HG02623 (cell line): ENCODE results near the gene KIF3C.
"Not testable (repeated sequence)": the region's sequence is repeated elsewhere in the genome, so short reads cannot be mapped to it uniquely, and the experiment has no call there.

Experiments used
- ATAC-seq: cut with Tn5 transposase; IDR thresholded peaks from one replicate; pipeline ENCODE4 v1.9.1; 2021; ENCODE audit warnings: moderate library complexity; ENCODE audit not compliant: unreplicated experiment

The KIF3C gene

DNA sequence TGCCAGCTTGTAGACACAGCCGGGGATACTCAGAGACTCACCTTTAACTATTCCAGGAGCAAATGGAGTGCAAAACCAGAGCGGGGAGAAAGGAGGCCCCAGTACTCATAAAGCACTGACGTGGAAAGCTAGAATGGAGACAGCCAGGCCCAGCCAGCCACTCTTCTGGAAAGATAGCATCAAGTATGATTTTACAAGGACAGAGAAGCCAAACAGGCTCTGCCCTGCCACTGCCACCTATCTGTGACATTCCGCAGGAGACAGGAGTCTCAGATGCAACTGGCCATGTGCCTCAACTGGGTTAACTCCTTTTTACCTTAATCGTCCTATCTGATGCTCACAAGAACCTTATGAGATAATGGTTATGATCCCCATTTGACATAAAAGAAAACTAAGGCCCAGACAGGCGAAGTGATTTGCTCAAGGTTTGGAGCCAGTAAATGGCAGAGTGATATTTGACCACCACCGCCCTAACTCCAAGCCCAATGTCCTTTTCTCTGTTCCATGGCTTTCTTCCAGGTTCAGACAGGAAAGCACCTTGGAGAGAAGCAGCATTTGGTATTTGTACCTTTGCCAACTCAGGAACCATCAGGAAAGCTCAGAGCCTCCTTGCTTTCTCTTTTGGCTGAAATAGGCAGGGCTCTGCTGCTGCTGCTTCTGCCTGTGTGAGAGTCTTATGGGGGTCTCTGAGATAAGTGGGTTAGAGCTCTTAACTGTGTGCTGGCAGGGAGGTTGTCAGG lies 15.6 kb downstream of the KIF3C start:
- ATAC-seq: no peak

DNA sequence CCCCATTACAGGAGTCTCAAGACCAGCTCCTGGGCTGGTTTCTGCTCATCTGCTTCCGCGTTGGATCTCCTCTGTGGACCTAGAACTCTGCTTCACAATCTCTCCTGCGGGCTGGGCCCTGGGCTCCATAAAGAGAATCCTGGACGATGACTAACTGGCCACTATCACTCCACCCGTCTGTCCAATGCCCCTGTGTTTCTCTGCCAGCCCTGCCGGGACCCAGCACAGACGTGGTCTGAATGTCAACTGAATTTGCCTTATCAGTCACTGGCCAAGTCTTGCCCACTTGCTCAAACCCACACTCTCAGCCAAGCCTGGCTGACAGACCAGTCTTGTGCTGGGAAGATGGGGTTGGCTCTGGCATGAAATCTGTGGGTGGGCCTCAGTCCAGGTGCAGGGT lies 17.4 kb downstream of the KIF3C start:
- no peak for ATAC-seq

DNA sequence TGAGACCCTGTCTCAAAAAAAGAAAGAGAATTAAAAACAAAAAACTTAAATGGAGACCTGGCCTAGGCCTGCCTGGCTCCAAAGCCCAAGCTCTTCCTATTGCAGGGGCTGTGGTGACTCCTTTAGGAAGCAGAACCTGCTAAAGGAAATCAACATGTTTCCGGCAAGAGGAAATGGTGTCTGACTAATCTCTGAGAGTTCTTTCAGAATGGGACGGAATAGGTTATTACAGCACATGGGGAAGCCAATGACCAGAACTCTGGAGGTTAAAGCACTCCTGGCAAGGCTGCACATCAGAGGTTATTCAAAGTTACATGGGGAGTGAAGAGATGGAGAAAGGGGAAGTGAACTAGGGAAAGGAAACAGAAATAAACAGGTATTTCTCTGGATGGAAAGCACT lies 21.4 kb downstream of the KIF3C start:
- ATAC-seq: no peak

DNA sequence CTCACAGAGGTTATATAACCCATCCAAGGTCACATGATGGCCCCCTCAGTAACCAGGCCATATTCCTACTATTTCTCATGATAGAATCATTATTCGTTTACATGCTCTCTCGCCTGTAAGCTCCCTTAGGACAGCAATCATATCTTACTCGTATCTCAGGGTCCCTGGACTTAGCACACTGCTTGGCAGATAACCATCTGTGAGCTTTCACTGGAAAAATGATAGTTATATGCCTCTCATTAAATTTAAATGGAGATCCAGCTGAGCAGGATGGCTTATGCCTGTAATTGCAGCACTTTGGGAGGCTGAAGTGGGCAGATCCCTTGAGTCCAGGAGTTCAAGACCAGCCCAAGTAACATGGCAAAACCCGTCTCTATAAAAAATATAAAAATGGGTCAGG lies 21.9 kb downstream of the KIF3C start:
- ATAC-seq: no peak

DNA sequence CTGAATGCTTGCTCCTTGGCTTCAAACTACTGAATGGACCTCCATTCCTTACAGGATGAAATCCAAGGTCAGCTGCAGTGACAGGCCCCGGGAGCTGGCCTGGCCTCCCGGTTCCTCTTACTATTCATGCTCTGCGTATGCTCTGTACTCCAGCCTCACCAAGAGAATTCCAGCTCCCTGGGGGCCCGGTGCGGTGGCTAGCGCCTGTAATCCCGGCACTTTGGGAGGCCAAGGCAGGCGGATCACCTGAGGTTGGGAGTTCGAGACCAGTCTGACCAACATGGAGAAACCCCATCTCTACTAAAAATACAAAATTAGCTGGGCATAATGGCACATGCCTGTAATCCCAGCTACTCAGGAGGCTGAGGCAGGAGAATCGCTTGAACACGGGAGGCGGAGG lies 23.7 kb downstream of the KIF3C start:
- not testable (repeated sequence) for ATAC-seq

DNA sequence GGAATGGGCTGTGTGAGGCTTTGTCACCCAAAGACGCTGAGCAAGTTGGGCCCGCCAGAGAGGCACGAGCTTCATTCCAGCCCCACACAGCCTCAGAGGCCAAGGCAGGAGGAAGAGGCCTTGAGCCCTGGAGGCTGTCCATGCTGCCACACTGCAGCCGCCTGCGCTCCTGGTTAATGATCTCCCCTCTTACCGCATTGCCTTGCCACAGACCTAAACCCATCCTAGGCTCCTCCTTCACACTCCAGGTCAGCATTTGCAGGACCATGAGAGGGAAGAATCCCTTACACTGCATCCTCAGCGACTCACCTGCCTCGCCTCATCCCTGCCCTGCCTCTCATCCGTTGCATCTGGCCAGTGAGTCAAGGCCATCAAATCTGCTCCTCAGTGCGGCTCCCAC lies 24.6 kb downstream of the KIF3C start:
- ATAC-seq: no peak

DNA sequence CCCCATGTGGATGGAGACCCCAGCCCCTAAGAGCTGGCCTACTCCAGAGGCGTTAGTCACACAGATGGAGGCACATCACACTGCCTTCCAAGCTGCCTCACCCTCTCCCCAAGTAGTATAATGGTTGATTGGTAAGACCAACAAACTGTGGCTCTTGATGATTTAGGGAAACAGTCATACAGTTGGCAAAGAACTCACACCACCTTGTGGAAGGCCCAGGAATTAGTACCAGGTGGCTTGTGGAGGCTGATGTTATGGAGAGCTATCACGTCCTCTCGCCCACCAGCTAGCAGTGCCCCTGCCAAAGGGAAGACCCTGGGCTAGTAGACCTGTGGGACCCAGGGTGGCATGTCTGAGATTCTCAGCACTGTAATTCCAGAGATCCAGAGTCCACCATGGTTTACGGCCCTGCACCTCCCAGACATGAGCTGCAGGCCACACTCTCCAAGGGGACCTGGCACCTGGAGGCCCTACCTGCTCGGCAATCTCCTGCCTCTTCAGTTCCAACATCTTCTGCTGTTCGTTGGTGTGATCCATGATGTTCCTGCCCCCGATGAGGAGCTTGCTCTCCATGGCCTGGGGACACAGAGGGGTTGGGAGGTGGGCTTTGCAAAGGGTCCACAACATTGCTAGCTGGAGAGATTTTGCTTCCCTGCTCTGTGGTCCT lies 26.3 kb downstream of the KIF3C start:
- ATAC-seq: no peak

DNA sequence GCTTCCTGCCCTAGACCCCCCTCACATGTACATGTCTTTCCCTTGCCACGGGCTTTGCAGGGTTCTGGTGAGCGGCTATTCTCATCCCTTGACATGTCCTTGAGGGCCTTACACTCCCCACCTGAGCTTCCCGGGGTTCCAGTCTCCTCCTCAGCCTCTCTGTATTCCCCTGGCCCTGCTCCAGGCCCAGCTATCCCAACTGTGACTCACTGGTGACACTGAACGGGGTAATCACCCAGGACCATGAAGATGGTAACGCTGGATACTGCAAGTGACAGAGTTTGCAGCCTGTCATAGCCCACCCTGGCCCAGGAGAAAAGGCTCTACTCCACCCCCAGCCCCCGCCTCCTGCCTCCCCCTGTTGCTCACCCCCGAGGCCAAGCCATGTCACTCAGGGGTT lies 27.3 kb downstream of the KIF3C start:
- ATAC-seq: no peak

DNA sequence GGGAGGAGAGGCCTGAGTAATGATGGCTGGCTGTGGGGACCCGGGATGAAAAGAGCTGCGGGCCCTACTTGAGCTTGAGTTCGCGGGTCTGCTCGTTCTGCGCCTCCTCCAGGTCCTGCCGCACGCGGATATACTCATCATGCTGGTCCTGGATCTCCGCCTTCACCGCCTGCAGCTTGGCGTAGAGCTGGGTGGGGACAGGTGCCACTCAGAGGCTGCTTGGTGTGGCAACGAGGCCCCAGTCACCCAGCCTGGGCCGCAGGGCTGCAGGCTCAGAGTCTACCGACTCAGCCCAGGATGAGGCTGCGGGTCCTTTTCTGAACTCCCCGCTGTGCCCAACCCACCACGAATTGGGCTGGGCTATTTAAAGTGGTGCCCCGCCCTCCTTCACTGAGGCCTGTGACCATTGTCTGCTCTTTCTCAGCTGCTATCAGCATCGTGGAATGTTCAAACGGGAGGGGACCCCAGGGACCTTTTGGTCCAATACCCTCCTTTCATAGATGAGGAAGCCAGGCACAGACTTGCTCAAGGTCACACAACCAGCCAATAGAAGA lies 28.0 kb downstream of the KIF3C start:
- ATAC-seq: no peak

DNA sequence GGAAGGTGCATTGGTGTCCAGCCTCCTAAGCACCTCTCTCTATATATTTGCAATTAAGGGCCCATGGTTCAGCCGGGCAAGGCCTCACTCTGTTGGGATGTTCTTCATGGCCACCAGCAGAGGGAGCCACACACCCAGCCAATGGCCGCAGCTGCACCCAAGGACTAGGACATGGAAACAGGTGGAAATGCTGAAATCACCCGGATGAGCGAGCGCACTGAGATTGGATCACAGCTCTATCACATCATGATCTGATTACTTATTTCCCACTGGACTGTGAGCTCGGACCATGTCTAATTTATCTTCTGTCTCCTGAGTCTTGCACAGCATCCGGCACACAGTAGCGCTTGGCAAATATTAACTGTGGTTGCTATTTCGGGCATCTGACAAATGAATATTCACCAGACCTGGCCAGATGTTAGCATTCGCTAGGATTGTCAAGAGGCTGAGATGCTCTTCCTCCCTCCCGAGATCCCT lies 31.2 kb downstream of the KIF3C start:
- ATAC-seq: peak; percentile 48

DNA sequence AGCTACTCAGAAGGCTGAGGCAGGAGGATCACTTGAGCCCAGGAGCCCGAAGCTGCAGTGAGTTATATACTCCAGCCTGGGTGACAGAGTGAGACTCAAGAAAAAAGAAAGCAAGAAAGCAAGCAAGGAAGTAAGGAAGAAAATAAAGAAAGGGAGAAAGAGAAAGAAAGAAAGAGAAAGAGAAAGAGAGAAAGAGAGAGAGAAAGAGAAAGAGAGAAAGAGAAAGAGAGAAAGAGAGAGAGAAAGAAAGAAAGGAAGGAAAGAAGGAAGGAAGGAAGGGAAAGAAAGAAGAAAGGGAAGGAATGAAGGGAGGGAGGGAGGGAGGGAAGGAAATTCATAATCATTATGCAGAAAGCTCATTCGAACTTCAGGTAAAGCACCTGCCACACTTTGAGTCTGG lies 33.9 kb downstream of the KIF3C start:
- no peak for ATAC-seq

DNA sequence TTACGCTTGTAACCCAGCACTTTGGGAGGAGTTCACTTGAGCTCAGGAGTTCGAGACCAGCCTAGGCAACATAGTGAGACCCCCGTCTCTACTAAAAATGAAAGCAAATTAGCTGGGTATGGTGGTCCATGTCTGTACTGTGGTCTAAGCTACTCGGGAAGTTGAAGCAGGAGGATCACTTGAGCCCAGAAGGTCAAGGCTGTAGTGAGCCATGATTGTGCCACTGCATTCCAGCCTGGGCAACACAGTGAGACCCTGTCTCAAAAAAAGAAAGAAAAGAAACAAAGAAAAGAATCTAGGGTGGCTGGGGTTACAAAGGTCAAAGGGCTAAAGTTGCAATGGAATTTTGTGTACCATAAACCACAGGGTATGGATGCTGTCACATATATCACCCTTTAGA lies 41.3 kb downstream of the KIF3C start:
- no peak for ATAC-seq

DNA sequence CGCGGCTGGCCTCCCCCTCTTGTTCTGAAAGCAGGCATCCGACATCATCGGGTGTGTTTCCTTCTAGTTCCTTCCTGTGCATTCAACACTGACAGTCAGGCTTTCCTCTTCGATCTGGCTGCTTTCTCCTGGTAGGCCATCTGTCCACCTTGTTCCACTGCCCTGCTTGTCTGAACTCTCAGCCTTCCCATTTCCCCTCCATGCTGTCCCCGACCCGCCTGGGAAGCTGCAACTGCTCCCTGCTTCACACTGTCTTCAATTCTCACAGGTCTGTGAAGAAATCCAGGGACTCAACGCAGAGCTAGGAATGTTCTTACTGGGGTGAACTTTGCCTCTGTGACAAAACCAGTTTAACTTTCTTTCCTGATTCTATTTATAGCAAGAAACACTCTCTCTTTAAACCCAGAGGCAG lies 43.0 kb downstream of the KIF3C start:
- ATAC-seq: no peak

DNA sequence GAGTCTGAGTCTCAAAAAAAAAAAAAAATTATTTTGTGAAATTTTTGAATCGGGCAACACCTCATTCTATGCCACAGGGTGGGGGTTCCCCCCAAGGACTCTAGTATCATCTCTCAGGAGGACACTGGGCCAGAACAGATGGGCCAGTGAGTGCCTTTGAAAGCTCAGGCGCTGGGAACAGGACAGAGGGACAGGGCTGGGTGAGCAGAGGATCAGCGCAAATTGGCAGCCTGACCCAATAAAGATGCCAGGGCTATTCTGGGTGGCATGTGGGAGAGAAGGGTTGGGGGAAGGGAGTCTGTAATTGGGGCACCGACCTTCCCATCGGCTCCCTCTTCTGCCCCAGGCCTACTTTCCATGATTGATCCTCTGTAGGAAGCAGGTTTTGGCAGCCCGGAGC lies 44.0 kb downstream of the KIF3C start:
- no peak for ATAC-seq

DNA sequence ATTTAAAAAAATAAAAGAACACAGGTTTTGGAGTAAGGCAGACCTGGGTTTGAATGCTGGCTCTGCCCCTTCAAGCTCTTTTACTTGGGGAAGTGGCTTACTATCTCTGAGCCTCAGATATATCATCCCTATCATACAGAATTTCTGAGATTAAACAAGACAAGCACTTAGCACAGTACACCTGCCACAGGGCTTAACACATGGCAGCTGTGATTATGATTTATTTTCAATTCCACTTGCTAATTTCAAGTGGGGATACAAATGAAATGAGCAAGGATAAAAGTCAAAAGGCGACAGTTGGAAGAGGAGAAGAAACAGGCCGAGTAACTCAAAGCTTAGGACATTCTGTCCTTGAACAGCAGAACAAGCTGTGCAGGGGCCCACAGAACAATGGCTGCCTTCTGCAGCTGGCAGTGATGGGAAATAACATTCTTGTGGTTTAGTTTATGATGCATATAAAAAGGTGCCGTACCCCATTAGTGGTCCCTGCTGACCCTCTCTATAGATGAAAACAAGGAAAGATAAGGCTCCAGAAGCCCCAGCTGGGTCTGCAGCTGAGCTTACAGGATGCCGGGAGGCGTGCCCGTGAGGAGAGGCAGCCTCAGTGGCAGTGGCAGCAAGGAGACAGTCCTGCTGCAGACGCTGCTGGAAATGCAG lies 45.3 kb downstream of the KIF3C start:
- no peak for ATAC-seq

DNA sequence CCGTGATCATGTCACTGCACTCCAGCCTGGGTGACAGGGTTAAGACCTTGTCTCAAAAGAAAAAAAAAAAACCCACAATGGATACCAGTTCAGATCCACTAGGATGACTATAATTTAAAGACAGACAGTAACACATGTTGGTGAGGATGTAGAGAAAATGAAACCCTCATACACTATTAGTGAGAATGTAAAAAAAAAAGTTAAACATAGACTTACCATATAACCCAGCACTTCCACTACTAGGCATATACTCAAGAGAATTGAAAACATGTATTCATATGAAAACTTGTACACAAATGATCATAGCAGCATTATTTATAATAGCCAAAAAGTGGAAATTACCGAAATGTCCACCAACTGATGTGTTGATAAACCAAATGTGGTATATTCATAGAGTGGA lies 48.7 kb downstream of the KIF3C start:
- ATAC-seq: no peak

DNA sequence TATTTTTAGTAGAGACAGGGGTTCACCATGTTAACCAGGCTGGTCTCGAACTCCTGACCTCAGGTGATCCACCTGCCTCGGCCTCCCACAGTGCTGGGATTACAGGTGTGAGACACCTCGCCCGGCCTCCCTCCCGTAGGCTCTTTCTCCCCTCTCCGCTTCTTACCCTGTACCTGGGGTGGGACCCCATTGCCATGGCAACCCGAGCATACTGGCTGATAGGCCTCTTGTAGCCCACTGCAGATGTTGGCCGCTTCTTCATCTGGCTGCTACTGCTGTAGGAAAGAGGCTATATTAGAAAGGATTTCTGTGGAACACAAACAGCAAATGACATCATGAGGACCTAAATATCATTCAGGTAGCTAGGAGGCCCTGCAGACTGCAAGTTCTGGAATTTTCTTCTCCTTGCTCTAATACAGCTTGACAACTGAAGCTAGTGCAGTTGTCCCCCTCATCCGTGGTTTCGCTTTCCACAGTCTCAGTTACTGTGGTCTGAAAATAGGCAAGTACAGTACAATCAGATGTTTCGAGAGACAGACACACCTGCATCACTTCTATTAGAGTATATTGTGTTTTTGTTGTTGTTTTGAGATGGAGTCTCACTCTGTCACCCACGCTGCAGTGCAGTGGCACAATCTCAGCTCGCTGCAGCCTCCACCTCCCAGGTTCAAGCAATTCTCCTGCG lies 52.4 kb downstream of the KIF3C start:
- no peak for ATAC-seq

DNA sequence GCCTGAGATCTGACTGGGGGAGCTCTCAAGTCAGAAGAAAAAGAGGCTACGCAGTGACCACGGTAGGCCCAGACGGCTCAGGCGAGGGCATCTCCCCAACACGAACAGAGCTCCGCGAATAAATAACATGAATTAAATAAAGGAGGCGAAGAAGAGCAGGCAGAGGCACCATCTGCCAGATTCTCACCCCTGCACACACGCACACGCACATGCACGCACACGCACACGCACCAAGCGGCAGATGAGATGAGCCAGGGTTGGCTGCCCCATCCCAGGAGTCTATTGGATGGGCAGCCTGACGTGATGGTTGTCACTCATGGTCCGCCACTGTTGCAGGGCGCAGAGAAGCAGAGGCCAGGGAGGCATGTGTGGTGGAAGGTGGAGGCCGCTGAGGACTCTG lies 53.6 kb downstream of the KIF3C start:
- no peak for ATAC-seq

DNA sequence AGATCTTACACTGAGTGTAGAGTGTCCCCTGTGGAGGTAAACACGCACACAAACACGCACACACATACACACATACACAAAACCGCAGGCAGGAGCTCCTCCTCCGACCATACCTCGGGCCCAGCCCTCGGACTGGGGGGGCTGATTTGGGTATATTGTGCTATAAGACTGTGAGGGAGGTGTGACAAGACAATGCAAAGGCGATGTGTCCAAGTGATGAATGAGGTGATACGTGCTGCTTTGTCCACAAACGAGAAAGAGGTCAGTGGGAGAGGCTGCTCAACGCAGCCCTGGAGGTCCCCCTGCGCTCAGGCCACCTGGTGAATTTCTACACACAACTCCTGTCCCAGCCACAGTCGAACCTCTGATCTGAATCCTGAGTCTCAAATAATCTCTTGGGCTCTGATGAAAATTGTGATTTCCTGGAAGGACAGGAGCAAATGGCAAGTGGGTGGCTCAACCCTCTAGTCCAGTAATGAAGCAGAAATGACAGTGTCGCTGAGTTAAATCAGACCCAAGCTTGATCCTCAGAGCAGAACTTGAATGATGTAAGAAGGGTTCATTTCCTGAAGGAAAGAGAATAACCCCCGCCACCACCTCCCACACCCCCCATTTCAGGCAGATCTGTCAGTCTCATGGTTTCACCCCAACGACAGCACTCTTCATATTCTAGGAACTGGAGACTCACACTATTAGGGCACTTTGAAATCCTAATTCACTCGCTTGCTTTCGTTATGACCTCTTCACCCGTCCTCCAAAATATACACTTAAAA lies 55.1 kb downstream of the KIF3C start:
- no peak for ATAC-seq

DNA sequence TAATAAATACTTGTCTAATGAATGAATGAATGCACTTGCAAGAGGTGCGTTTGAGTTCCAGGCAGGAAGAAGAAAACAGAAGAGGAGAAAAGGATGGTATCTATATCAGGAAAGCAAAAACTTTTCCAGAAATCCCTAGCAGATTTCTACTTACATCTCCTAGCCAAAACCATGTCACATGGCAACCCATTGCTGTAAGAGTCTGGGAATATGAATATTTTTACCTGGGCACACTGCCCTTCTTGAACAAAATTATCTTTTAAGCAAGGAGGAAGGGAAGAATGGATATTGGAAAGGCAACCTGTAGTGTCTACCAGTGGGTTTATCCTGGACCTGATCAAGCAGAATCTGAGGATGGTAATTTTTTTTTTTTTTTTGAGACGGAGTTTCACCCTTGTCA lies 59.8 kb downstream of the KIF3C start:
- ATAC-seq: no peak
